GM23338 (cell line): Measurements from ENCODE around the gene PPFIA2. TPM values are rescaled to one million over a fixed set of nuclear protein-coding genes. Genes with fewer than 3 reads are reported as not detected.
"Not testable (repeated sequence)": the region's sequence is repeated elsewhere in the genome, so short reads cannot be mapped to it uniquely, and the experiment has no call there.

Experiments
- ATAC-seq: fragments of 200-7000 bp; cut with Tn5 transposase; 3 replicates; pipeline ENCODE4 v1.9.1; 2020
- DNase-seq: peaks from one replicate; pipeline ENCODE4 v3.0.0-alpha.2; 2015; ENCODE audit warnings: low spot score
- H2AFZ ChIP-seq: fragments of 200-600 bp; sonication (generic); 2 replicates; pipeline ENCODE4 v1.8.0; 2016; ENCODE audit warnings: antibody characterized with exemption, mild to moderate bottlenecking, moderate library complexity
- H3F3A ChIP-seq: fragments of 200-600 bp; sonication (generic); replicated peaks from 2 replicates; pipeline ENCODE4 v1.8.0; 2017; ENCODE audit warnings: antibody characterized with exemption, mixed run types, low read depth
- H3K27ac ChIP-seq: fragments of 200-600 bp; sonication (generic); 2 replicates; pipeline ENCODE4 v1.6.1; 2016; ENCODE audit warnings: low read depth
- H3K27me3 ChIP-seq: fragments of 200-600 bp; sonication (generic); 2 replicates; pipeline ENCODE4 v1.8.0; 2016; ENCODE audit warnings: mild to moderate bottlenecking, mixed run types, moderate library complexity; ENCODE audit not compliant: insufficient read depth
- H3K36me3 ChIP-seq: fragments of 200-600 bp; sonication (generic); 2 replicates; pipeline ENCODE4 v1.8.0; 2016; ENCODE audit warnings: mild to moderate bottlenecking; ENCODE audit not compliant: insufficient read depth
- H3K4me1 ChIP-seq: fragments of 200-600 bp; sonication (generic); 2 replicates; pipeline ENCODE4 v1.8.0; 2016; ENCODE audit warnings: mild to moderate bottlenecking, moderate library complexity; ENCODE audit not compliant: insufficient read depth
- H3K4me2 ChIP-seq: fragments of 200-600 bp; sonication (generic); 2 replicates; pipeline ENCODE4 v1.7.1; 2017; ENCODE audit warnings: mixed run types
- H3K4me3 ChIP-seq: fragments of 200-600 bp; sonication (generic); 2 replicates; pipeline ENCODE4 v1.6.1; 2016; ENCODE audit warnings: mixed run types
- H3K79me2 ChIP-seq: fragments of 200-600 bp; sonication (generic); replicated peaks from 2 replicates; pipeline ENCODE4 v1.8.0; 2017; ENCODE audit warnings: mild to moderate bottlenecking; ENCODE audit not compliant: insufficient read depth
- H3K9me2 ChIP-seq: fragments of 200-600 bp; sonication (generic); 2 replicates; pipeline ENCODE4 v1.8.0; 2017; ENCODE audit not compliant: insufficient read depth
- H4K20me1 ChIP-seq: fragments of 200-600 bp; sonication (generic); replicated peaks from 2 replicates; pipeline ENCODE4 v1.8.0; 2017; ENCODE audit warnings: mild to moderate bottlenecking; ENCODE audit not compliant: insufficient read depth
- H3K27ac Mint-ChIP-seq: 2 replicates; pipeline ENCODE4 v1.8.0; 2020; ENCODE audit warnings: inconsistent platforms, mild to moderate bottlenecking, moderate library complexity, mixed read lengths
- H3K27me3 Mint-ChIP-seq: 3 replicates; pipeline ENCODE4 v1.8.0; 2022; ENCODE audit warnings: low read depth, mild to moderate bottlenecking, moderate library complexity, mixed read lengths, inconsistent platforms; ENCODE audit not compliant: insufficient read depth, poor library complexity
- H3K36me3 Mint-ChIP-seq: 3 replicates; pipeline ENCODE4 v1.8.0; 2021; ENCODE audit warnings: low read depth, mild to moderate bottlenecking, inconsistent platforms, moderate library complexity, mixed read lengths
- H3K4me1 Mint-ChIP-seq: 3 replicates; pipeline ENCODE4 v1.8.0; 2020; ENCODE audit warnings: mild to moderate bottlenecking, inconsistent platforms, mixed read lengths
- H3K4me3 Mint-ChIP-seq: 3 replicates; pipeline ENCODE4 v1.8.0; 2021; ENCODE audit warnings: moderate library complexity, mild to moderate bottlenecking, inconsistent platforms, mixed read lengths
- H3K9me3 Mint-ChIP-seq: 3 replicates; pipeline ENCODE4 v1.8.0; 2020; ENCODE audit warnings: moderate library complexity, mild to moderate bottlenecking, inconsistent platforms, mixed read lengths
- CREB1 ChIP-seq: fragments of 250-450 bp; sonication (Bioruptor Pico); IDR thresholded peaks from 2 replicates; pipeline ENCODE4 v1.5.0; 2020; ENCODE audit warnings: low read depth, mild to moderate bottlenecking, moderate library complexity
- polyA plus RNA-seq: library from polyadenylated mRNA; unstranded; fragments of >200 nt; fragmentation: Nextera tagmentation; extraction: Ambion mirVana; gene quantifications from 2 replicates; pipeline ENCODE4 v1.2.1, GENCODE V29; 2016
- total RNA-seq: library from RNA; depleted of rRNA; stranded (reverse); fragments of >200 nt; shearing (Covaris generic); gene quantifications from 2 replicates; pipeline ENCODE4 v1.2.3, GENCODE V29; 2014
- TF ChIP-seq, protein P1 (sequence below): fragments of 250-450 bp; sonication (Bioruptor Pico); IDR thresholded peaks from 2 replicates; pipeline ENCODE4 v1.5.0; 2020; ENCODE audit warnings: mild to moderate bottlenecking, moderate library complexity

PPFIA2 gene
- total and polyA plus RNA-seq, 2 experiments from 2014 or later: 5.4 to 7.2 TPM

DNA sequence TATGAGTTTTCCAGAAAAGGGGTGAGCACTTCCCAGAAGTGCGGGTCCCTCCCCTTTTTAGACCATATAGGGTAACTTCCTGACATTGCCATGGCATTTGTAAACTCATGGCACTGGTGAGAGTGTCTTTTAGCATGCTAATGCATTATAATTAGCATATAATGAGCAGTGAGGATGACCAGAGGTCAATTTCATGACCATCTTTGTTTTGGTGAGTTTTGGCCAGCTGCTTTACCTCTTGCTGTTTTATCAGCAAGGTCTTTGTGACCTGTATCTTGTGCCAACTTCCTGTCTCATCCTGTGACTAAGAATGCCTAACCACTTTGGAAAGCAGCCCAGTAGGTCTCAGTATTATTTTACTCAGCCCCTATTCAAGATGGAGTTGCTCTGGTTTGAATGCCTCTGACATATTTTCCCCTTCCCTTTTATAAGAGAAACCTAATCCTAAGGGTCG, 549.4 kb downstream of the PPFIA2 start:
- not testable (repeated sequence) for H3K27ac ChIP-seq, H3K27me3 ChIP-seq, H4K20me1 ChIP-seq, H3K36me3 Mint-ChIP-seq, H3F3A ChIP-seq, H2AFZ ChIP-seq, H3K9me2 ChIP-seq, H3K79me2 ChIP-seq, H3K4me3 ChIP-seq, H3K9me3 Mint-ChIP-seq, H3K4me3 Mint-ChIP-seq, H3K36me3 ChIP-seq, H3K27me3 Mint-ChIP-seq
- TF ChIP-seq, protein P1, sequence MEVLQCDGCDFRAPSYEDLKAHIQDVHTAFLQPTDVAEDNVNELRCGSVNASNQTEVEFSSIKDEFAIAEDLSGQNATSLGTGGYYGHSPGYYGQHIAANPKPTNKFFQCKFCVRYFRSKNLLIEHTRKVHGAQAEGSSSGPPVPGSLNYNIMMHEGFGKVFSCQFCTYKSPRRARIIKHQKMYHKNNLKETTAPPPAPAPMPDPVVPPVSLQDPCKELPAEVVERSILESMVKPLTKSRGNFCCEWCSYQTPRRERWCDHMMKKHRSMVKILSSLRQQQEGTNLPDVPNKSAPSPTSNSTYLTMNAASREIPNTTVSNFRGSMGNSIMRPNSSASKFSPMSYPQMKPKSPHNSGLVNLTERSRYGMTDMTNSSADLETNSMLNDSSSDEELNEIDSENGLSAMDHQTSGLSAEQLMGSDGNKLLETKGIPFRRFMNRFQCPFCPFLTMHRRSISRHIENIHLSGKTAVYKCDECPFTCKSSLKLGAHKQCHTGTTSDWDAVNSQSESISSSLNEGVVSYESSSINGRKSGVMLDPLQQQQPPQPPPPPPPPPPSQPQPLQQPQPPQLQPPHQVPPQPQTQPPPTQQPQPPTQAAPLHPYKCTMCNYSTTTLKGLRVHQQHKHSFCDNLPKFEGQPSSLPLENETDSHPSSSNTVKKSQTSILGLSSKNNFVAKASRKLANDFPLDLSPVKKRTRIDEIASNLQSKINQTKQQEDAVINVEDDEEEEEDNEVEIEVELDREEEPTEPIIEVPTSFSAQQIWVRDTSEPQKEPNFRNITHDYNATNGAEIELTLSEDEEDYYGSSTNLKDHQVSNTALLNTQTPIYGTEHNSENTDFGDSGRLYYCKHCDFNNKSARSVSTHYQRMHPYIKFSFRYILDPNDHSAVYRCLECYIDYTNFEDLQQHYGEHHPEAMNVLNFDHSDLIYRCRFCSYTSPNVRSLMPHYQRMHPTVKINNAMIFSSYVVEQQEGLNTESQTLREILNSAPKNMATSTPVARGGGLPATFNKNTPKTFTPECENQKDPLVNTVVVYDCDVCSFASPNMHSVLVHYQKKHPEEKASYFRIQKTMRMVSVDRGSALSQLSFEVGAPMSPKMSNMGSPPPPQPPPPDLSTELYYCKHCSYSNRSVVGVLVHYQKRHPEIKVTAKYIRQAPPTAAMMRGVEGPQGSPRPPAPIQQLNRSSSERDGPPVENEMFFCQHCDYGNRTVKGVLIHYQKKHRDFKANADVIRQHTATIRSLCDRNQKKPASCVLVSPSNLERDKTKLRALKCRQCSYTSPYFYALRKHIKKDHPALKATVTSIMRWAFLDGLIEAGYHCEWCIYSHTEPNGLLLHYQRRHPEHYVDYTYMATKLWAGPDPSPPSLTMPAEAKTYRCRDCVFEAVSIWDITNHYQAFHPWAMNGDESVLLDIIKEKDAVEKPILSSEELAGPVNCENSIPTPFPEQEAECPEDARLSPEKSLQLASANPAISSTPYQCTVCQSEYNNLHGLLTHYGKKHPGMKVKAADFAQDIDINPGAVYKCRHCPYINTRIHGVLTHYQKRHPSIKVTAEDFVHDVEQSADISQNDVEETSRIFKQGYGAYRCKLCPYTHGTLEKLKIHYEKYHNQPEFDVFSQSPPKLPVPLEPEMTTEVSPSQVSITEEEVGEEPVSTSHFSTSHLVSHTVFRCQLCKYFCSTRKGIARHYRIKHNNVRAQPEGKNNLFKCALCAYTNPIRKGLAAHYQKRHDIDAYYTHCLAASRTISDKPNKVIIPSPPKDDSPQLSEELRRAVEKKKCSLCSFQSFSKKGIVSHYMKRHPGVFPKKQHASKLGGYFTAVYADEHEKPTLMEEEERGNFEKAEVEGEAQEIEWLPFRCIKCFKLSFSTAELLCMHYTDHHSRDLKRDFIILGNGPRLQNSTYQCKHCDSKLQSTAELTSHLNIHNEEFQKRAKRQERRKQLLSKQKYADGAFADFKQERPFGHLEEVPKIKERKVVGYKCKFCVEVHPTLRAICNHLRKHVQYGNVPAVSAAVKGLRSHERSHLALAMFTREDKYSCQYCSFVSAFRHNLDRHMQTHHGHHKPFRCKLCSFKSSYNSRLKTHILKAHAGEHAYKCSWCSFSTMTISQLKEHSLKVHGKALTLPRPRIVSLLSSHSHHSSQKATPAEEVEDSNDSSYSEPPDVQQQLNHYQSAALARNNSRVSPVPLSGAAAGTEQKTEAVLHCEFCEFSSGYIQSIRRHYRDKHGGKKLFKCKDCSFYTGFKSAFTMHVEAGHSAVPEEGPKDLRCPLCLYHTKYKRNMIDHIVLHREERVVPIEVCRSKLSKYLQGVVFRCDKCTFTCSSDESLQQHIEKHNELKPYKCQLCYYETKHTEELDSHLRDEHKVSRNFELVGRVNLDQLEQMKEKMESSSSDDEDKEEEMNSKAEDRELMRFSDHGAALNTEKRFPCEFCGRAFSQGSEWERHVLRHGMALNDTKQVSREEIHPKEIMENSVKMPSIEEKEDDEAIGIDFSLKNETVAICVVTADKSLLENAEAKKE: peak; percentile 64
- H3K4me1 ChIP-seq: peaks cover 60% of the 10 kb centered on the region
- ATAC-seq (peak; percentile 48), DNase-seq (peak; percentile 46)
- H3K27ac Mint-ChIP-seq: peak overlapping the region; percentile 61
- peak overlapping the region; percentile 50 for H3K4me2 ChIP-seq
- peaks cover 68% of the 10 kb centered on the region for H3K4me1 Mint-ChIP-seq

DNA sequence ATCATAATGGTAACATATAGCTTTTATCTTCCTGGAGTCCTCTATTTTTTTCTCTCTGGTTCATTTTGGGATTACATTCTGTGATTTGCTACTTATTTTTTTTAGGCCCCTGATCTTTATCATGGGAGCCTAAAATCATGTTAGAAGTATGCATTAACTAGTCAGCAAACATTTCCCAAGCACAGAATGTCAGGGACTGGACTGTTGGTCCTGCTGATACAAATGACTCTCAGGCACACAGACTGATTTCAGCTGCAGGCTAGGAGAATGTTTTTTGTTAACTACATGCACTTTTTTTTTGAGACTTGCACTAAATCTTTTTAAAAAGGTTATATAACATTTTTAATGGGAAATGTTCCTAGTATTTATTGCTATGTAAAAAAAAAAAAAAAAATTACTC, 550.1 kb downstream of the PPFIA2 start:
- no peak overlapping the region for H3K27ac Mint-ChIP-seq
- Histone ChIP-seq H3K4me1 (peaks cover 60% of the 10 kb centered on the region), H3K27ac (no peak overlapping the region; the same call in 1 of the 2 replicates), H3K9me2 (no peaks in the 10 kb centered on the region), H3K79me2 (no peaks in the 10 kb centered on the region), H3K36me3 (no peaks in the 10 kb centered on the region), H3K4me3 (peak overlapping the region; percentile 33), H3K27me3 (no peaks in the 10 kb centered on the region), H3K4me2 (peak overlapping the region; percentile 50), H2AFZ (no peak overlapping the region), H4K20me1 (no peaks in the 10 kb centered on the region), H3F3A (no peaks in the 10 kb centered on the region)
- DNase-seq (no peak), ATAC-seq (no peak)
- H3K4me1 Mint-ChIP-seq: peaks cover 68% of the 10 kb centered on the region
- no peaks in the 10 kb centered on the region for H3K9me3 Mint-ChIP-seq
- H3K4me3 Mint-ChIP-seq: no peak overlapping the region
- no peaks in the 10 kb centered on the region for H3K36me3 Mint-ChIP-seq
- peaks cover 2% of the 10 kb centered on the region for H3K27me3 Mint-ChIP-seq
- no peak for TF ChIP-seq CREB1 (CRISPR knock-in tag)
